Cerebellar nuclear complex (tissue), 1 donor: ENCODE measurements around the gene PGA5.
"Not testable (repeated sequence)": the region's sequence is repeated elsewhere in the genome, so short reads cannot be mapped to it uniquely, and the experiment has no call there.

ENCODE experiments used
- DNase-seq, 2 experiments: peaks; one replicate each; lab custom pipeline; 2025; lab: John Stamatoyannopoulos, UW

The PGA5 gene

GRCh38 chr11:61226457-61227137, 14.4 kb upstream of the PGA5 start:
- not testable (repeated sequence) for DNase-seq

GRCh38 chr11:61229458-61229857, 11.5 kb upstream of the PGA5 start:
- DNase-seq = not testable (repeated sequence)

- not testable (repeated sequence) for DNase-seq
Measured at GRCh38 chr11:61231033-61231432, 9.9 kb upstream of the PGA5 start.

GRCh38 chr11:61231585-61231984, 9.4 kb upstream of the PGA5 start:
- DNase-seq = not testable (repeated sequence)

- DNase-seq = not testable (repeated sequence)
Measured at GRCh38 chr11:61232548-61233145, 8.3 kb upstream of the PGA5 start.

GRCh38 chr11:61237130-61237529, 3.8 kb upstream of the PGA5 start:
- DNase-seq = not testable (repeated sequence)

- DNase-seq = not testable (repeated sequence)
Measured at GRCh38 chr11:61240288-61240687, 687 bp upstream of the PGA5 start.

GRCh38 chr11:61241526-61241925, 551 bp downstream of the PGA5 start:
- not testable (repeated sequence) for DNase-seq

GRCh38 chr11:61245284-61245964, 4.4 kb downstream of the PGA5 start:
- DNase-seq = not testable (repeated sequence)

- DNase-seq = not testable (repeated sequence)
Measured at GRCh38 chr11:61248071-61248470, 7.1 kb downstream of the PGA5 start.

- peak; percentile 10 to 64 for DNase-seq
Measured at GRCh38 chr11:61249201-61249600, 8.2 kb downstream of the PGA5 start.

- DNase-seq = not testable (repeated sequence)
Measured at GRCh38 chr11:61250796-61251765, 10.1 kb downstream of the PGA5 start.

- not testable (repeated sequence) for DNase-seq
Measured at GRCh38 chr11:61252332-61252731, 11.4 kb downstream of the PGA5 start.

GRCh38 chr11:61254403-61255025, 13.5 kb downstream of the PGA5 start:
- no peak for DNase-seq

GRCh38 chr11:61256710-61257482, 15.9 kb downstream of the PGA5 start:
- DNase-seq = no peak

GRCh38 chr11:61258546-61258945, 17.6 kb downstream of the PGA5 start:
- DNase-seq = no peak

GRCh38 chr11:61259363-61259762, 18.4 kb downstream of the PGA5 start:
- DNase-seq = no peak

GRCh38 chr11:61264371-61264770, 23.4 kb downstream of the PGA5 start:
- DNase-seq = no peak

- no peak for DNase-seq
Measured at GRCh38 chr11:61264795-61265194, 23.8 kb downstream of the PGA5 start.

- no peak for DNase-seq
Measured at GRCh38 chr11:61265357-61265756, 24.4 kb downstream of the PGA5 start.

- no peak for DNase-seq
Measured at GRCh38 chr11:61266602-61267001, 25.6 kb downstream of the PGA5 start.
